ENCODE data around the gene DCUN1D3.
"Not testable (repeated sequence)": the region's sequence is repeated elsewhere in the genome, so short reads cannot be mapped to it uniquely, and the experiment has no call there.

Gene DCUN1D3

DNA sequence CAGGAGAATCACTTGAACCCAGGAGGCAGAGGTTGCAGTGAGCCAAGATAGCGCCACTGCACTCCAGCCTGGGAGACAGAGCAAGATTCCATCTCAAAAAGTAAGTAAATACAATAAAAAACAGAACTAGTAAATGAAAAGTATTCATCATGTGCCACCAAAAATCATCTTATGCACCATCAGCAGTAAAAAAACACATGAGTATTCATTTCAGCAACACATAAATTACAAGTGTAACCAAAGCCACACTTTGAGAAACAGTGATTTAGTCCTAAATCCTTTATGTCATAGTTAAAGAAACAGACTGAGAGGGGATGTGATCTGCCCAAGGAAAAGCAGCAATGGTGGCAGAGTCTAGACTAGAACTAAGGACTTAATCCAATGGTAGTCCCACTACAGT is 13.0 kb downstream of the DCUN1D3 start:
- no peak for DNase-seq (ENCODE audit: low read depth)

DNA sequence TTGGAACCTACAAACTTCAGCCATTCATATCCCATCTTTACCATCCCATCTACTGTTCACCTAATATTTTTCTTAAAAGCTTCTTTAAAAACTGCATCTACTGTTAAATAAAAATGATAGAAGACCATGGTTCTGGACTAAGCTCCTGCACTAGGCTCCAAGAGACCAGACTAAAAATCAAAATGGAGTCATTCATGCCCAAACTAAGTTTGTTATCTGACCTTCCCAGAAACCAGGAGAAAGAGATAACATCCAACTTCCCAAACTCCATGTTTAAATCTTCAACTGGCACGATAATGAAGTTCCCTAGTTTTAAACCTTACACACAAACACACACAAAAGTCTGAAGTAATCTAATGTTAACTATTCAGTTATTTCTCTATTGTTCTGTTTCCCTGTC is 13.8 kb downstream of the DCUN1D3 start:
- DNase-seq (ENCODE audit: low read depth): no peak

DNA sequence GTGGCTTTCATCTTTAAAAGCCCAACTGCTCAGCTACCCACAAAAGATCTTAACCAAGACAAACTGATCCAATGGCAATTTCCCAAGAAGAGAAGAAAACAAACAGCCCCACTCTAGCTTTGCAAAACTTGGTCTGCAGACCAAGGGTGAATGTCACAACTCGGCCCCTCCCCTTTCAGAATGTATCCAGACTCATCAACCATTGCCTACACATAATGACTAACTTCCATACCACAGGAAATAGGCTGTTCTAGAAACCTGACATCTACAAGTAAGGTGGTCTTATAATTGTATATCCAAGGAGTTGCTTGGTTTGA is 16.0 kb downstream of the DCUN1D3 start:
- no peak for DNase-seq (ENCODE audit: low read depth)

DNA sequence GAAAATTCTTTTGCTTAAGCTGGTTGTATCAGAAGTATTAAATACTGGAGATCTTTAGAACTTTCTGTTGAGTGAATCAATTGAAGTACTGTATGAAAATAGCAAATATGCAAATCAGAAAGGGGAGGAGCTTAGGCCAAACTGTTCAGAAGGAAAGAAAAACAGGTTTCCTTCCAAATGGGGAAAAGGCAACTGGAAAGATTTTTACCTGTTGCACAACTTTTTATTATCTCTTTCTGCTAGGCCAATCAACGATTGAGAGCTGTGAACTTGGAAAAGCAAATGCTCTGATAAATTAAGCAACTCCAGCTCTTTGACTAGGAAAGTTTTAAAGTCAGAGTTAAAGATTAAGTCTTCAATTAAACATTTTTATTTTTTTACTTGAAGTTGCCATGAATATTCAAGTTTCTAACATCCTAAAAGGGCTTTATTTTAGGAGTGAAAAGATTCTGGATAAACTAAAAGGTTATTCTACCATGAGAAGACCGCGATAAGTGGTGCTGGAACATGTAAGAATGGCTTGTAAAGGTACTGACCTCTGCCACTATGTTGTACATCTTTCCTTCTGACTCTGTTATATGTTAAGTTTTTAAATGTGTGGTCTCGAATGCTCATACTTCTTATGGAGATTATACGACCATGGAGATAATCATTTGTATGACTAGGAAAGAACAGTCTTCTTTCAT is 16.5 kb downstream of the DCUN1D3 start:
- no peak for DNase-seq (ENCODE audit: low read depth)

DNA sequence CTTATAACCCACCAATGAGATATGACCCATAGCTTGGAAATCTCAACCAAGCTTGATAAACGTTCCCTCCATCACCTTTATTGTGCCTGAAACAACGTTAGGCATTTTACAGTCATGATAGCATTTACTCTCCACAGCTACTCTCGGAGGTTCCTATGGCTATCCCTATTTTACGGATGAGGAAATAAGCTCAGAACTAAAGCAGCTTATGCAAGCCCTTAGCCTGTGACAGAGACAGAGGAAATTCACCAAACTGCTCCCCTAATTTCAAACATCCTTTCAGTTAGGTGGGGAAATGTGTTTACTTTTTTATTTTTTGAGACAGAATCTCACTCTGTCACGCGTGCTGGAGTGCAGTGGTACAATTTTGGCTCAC is 18.7 kb downstream of the DCUN1D3 start:
- DNase-seq (ENCODE audit: low read depth): no peak

DNA sequence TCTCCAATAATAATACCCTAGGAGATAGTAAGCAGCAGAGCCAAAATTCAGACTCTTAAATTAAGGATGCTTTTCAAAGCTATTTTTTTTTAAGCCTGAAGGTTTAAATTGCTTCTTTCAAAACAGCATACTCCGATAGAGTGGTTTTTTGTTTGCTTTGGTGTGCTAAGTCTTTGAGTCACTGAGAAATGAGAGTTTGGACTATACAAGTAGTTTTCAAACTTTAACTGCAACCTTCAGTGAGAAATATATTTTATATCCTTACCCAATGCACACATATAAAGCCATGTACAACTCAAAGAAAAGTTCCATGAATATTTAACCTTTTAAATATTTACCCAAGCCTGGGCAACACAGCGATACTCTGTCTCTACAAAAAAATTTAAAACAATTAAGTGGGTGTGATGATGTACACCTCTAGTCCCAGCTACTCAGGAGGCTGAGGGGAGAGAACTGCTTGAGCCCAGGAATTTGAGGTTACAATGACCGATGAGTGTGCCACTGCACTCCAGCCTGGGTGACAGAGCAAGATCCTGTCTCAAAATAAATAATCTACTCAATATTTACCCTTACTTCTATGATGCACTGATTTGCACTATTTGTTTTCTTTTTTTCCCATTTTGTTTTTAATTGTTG is 19.2 kb downstream of the DCUN1D3 start:
- DNase-seq (ENCODE audit: low read depth): no peak

DNA sequence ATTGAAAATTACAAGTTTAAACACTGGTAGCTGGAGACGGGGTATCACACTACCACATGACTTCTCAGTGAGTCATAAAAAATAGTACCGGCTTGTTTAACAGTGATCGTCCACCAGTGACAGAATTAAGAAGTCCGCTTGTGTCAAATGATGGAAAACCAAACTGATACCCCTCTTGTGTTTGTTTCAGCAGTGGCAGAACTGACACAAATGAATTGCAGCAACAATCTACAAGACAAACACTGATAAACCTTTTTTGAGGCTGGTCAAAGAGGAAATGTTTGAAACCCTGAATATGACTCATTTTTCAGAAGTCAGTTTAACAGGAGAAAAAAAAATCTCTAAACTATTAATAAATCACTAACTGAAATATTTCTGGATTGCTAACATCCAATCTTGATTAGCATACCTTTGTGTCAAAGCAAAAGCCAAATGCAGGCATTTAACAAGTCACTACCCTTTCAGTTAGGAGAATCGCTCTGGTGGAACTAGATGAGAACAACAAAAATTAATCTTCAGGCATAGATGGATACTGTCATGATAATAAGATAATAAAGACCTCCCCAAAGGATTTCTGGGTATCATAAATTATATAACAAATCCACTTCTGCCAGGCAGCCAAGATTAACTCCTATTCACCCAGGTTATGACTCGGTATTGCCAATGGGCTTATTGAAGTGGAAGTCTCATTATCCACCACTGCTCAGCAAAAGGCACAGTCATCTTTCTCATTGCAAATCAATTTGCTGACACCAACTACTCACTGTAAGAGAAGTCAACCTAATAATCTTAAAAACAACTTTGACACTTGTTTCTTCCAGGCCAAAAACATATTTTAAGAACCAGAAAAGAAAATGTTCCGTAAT is 20.8 kb downstream of the DCUN1D3 start:
- DNase-seq (ENCODE audit: low read depth): no peak

DNA sequence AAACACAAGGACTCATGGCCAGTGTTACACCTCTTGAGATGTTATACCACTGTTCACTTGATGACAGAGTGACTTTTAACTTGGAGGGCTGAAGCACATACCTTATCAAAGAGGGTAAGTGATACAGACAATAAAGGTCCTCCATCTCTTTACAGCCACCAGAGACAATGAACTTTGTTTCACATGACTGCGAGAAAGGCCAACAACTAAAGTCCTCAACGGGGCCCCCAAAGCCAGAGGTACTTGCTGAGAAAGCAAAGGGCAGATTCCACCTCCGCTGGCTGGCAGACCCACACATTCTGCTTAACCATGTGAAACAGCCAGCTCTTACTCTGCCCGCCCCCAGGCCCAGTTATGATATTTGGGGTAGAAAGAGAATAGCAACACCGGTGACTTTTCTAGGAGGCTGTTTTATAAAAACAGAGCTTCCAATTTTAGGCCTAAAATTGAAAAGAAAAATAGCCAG is 21.4 kb downstream of the DCUN1D3 start:
- no peak for DNase-seq (ENCODE audit: low read depth)

DNA sequence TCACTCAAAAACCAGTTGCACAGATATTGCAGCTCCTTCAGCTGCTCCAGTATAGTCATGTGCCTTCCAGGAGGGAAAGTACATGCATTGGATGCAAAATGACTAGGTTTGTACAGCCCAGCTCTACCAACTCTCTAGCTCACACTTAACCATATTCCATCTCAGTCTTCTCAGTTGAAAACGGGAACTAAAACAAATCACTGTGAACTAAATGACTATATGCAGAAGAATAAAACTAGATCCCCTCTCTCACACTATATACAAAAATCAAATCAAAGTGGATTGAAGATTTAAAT is 24.9 kb downstream of the DCUN1D3 start:
- DNase-seq (ENCODE audit: low read depth): no peak

DNA sequence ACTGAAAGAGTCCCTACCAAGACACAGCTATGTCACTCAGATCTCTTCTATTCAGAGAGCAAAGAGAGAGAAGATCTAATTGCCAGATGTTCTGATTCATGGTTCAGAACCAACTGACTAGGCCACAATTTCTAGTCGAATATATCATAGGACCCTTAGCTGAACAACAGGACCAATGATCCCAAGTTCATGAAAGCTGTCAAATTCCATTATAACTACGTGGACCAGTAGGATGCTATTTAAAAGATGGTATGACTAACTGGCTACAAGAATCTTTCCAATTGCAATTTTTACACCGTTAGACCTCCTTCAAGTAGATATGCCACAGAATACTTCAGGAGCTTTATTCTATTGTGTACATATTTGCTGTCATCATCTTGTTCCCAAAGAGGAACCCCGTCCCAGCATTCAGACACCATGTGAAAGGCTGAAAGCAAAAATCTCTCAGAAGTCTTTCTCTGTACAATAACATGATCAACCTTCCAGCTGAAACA is 26.0 kb downstream of the DCUN1D3 start:
- no peak for DNase-seq (ENCODE audit: low read depth)

DNA sequence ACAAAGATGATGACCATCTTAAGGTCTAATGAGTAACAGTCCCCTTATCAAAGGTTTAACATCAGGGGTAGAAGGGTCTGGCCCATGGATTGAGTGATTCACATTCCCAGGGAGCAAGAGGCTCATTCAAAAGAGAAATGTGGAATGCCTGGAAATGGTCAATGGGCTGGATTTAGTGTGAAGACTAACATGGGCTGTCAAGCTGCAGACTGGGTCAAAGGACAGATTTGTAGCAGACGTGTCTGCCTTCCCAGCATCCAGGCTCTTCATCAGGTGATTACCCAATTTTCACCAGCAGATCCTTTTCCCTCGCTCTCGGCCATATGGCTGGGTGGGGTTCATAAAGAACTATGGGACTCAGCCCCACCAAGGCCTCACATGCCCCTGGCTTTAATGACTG is 26.8 kb downstream of the DCUN1D3 start:
- DNase-seq (ENCODE audit: low read depth): no peak

DNA sequence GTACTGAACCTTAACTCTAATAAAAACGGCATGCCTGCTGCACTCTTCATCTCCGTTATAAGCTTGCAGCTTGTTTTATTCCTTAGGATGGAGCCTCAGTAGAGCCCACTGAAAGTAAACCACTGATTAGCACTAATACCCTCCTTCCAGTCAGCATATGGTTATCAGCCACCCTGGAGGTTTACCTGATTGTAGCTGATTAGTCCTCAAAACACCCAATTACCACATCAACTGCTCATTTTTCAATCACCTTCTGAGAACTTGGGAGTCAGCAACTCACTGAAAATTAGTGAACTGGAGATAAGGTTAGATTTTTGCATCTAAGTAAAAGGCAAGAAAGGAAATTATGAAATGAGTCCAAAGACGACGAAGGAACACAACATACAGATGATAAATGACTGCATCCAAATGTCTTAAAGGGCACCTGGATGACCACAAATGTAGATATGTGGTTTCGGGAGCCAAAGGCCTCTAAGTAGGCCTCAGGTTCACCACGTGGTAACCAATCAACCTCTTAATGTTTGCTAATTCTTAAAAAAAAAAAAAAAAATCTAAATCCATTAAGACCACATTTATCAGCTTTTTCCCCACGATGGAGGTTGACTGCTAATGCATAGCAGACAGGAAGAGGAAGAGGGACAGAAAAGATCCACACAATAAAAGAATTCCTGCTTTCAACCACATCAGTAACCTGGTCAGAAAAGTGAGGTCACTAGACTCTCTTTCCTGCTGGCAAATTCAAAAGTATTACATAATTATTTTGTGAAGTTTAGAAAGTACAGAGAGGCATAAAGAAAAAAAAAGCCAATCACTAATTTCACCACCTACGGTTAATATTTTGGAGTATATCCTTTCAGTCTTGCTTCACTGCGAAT is 28.0 kb downstream of the DCUN1D3 start:
- no peak for DNase-seq (ENCODE audit: low read depth)

DNA sequence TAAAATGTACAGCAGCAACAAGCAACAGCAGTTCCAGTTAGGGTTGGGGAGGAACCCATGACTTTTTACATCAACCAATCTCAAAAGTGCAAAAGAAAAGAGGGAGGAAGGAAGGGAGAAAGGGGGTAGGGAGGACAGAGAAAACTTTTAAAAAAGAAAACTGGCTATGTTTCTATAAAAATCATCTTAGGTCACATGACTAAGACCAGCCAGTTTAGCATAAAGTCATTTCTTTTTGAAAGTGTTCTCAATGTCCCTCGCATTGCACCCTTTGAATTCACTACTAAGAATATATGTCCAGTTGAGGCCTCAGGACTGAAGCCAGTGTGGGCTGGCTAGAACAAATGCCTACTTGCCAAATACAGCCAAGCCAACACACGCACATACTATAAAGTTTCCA is 28.9 kb downstream of the DCUN1D3 start:
- no peak for DNase-seq (ENCODE audit: low read depth)

DNA sequence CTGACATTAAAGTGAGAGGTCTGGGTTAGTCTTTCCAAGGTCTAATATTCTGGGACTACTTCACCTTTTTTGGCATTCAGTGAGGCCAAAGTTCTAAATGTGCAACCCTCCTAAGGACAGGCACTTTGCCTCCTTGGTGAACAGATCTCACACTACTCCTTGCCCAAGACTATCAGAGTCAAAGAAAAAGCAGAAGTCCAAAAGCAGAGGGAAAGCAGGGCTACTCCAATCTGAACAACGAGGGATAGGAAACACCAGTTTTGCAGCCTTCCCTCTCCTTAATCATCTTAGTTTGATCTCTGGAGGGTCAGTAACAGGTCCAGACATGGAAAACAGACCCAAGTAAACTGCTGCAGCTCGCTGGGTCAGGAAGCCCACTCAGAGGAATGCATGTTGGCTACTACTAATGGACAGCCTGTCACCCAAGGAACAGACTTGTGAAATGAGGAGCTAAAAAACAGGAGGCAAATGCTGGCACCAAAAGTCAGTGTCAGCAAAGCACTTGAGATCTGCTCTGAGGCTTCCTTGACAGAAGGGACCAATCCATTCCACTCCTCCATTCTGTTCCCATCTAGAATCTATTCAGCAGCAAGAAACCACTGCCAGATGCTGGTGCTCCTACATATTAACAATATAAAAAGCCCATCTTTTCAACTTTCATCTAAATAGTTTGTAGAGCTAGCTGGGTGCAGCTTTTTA is 29.9 kb downstream of the DCUN1D3 start:
- DNase-seq (ENCODE audit: low read depth): no peak

DNA sequence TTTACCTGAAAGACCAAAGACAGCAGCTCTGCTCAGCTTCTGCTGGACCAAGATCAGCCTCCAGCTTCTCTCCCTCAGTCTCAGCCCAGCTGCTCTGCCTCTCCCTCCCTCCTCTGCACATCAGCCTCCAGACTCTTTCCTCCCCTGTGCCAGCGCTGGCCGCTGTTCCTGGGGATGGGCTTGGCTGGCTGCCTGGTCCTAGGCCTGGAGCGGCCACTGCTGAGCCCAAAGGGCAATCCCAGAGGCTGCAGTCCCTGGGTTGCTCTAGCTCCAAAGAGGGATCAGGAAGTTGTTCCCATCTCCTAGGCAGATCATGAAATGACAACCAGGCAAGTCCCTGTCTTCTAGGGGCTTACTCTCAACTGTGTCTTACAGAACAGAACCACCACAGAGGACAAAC is 31.3 kb downstream of the DCUN1D3 start:
- DNase-seq (ENCODE audit: low read depth): no peak

DNA sequence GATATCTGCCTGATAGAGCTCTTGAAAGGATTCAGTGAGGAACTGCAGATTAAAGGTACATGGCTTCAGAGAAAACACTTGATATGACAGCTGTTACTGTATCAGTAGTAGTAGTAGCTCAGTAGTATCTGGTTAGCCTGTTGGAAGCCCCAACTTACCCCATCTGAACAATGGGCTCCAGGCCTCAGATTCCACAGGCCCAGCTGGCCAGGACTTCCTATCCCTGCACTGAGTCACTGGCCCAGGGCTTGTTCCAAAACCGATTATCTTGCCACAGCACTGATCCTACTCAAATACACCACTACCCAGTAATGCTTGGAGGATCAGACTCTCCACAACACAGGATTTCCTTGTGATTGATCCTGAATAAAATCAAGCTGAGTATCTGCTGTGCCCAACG is 32.6 kb downstream of the DCUN1D3 start:
- DNase-seq (ENCODE audit: low read depth): no peak

DNA sequence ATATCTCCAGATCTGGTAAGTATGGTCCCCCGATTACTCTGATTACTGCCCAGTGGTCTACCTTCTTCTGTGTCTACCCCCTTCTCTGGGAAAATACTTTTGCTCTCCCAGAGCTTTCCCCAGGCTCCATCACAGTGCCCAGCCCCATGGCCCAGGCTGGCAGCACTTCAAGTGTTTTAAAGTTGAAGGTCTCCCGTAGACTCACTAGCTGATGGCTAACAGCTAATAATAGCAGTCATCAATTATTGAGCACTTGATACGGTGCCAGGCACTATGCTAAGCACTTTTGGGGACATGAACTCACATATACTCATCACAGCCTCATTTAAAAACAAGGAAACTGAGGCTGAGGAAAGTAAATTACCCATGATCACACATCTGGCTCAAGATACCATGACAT is 33.4 kb downstream of the DCUN1D3 start:
- DNase-seq (ENCODE audit: low read depth): no peak

DNA sequence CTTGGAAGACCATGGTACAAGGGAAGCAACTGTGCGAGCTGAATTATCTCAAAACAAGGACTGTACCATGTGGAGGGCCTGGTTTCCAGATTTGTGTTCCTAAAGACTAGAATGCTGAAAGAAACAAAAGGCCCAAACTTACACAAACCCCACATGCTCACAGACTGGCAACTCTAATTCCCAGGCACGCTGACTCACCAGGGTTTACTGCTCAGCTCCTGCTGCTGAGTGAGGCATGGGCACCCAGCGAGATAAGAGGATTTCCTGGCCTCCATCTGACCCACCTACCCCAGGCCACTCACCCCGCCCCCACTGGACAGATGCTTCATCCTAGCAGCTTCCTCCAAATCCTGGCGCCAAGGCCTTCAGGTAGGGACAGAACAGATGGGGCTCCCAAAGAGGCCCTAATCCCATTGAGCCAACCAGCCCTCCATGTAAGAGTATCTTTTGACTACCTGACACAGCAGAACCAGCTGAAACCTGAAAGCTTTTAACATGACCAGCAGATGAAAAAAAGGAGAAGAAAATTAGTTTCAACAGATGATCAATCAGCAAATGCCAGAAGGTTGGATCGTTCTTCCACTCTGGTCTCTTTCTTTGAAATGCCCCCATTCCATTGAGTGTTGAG is 33.9 kb downstream of the DCUN1D3 start:
- DNase-seq (ENCODE audit: low read depth): no peak

DNA sequence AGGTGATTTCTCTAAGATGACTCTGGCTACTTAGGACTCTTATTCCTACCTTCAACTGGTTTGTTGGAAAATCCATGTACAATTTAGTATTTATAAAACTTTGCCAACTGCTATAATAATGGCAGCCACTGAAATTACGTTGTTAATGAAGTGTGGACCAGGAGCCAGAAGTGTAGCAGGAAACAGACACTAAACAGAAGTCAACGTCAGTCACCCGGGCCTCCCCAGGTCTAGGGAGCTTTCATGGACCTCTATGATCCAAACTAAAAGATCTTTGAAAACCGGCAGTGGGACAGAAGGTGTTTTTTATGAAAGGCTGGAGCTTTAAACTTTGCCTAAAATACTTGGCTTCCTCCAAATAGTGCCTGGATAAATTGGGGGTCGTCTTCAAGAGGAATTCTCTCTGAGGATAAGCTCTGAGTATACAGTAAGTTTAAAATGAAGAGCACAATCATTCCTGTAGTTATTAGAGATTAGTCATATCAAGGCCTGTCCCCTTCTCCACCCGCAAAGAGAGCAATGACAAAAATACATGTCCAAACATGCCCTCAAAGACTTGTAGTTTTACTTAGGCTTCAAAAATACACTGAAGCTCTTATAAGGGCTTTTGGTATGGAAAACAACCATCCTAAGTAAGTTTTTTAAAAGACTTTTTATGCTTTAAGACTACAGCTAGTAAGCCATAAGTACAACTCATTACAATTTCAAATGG is 34.6 kb downstream of the DCUN1D3 start:
- no peak for DNase-seq (ENCODE audit: low read depth)

DNA sequence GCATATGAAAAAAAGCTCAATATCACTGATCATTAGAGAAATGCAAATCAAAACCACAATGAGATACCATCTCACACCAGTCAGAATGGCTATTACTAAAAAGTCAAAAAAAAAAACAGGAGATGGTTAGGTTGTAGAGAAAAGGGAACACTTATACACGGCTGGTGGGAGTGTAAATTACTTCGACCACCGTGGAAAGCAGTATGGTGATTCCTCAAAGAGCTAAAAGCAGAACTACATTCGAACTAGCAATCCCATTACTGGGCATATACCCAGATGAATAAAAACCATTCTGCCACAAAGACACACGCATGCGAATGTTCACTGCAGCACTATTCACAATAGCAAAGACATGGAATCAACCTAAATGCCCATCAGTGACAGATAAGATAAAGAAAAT is 35.8 kb downstream of the DCUN1D3 start:
- not testable (repeated sequence) for DNase-seq (ENCODE audit: low read depth)
